Sigmoid colon (tissue), 7 donors: ENCODE results near the gene CARD9. TPM values are rescaled to one million over a fixed set of nuclear protein-coding genes. Genes with fewer than 3 reads are reported as not detected.

Experiments
- DNase-seq: peaks from one replicate; pipeline ENCODE4 v3.0.0-alpha.2; 2019
- H3K27ac ChIP-seq, 4 donors: fragments of 200-600 bp; sonication (generic); one replicate each; pipeline ENCODE4 v1.5.1; 2016 to 2019; ENCODE audit warnings: mild to moderate bottlenecking in 1 of 4
- H3K27me3 ChIP-seq, 3 donors: fragments of 200-600 bp; sonication (generic); one replicate each; pipeline ENCODE4 v1.5.1; 2019; ENCODE audit warnings: mild to moderate bottlenecking in 1 of 3
- H3K36me3 ChIP-seq, 4 donors: fragments of 200-600 bp; sonication (generic); one replicate each; pipeline ENCODE4 v1.5.1; 2016 to 2019
- H3K4me1 ChIP-seq, 4 donors: fragments of 200-600 bp; sonication (generic); one replicate each; pipeline ENCODE4 v1.5.1; 2017 to 2019
- H3K4me3 ChIP-seq, 4 donors: fragments of 200-600 bp; sonication (generic); one replicate each; pipeline ENCODE4 v1.5.1; 2017 to 2019; ENCODE audit warnings: mild to moderate bottlenecking in 2 of 4, moderate library complexity in 1 of 4
- H3K9me3 ChIP-seq, 4 donors: fragments of 200-600 bp in 3 of 4; sonication (generic) in 3 of 4; one replicate each; pipeline versions ENCODE4 v1.5.1 to v1.6.1; 2013 to 2019
- EP300 ChIP-seq, 4 donors: sonication (generic); formaldehyde crosslinking; IDR thresholded peaks; one replicate each; pipeline ENCODE4 v1.6.1; 2017; ENCODE audit warnings: antibody characterized with exemption in 4 of 4
- POLR2A ChIP-seq, 2 donors: fragments of 450-650 bp; IDR thresholded peaks; one replicate each; pipeline ENCODE4 v1.6.1; 2016; ENCODE audit warnings: antibody characterized with exemption in 2 of 2, mild to moderate bottlenecking in 2 of 2, moderate library complexity in 2 of 2
- POLR2AphosphoS5 ChIP-seq, 4 donors: sonication (generic); formaldehyde crosslinking; IDR thresholded peaks; one replicate each; pipeline ENCODE4 v1.6.1; 2017; ENCODE audit warnings: antibody characterized with exemption in 4 of 4
- WGBS, 2 donors: extraction: QIAGEN DNeasy Blood & Tissue Kit; methylation state at CpG; one replicate each; pipeline ENCODE4 v1.1.7; 2013; 5-methylcytosine and 5-hydroxymethylcytosine counted together
- intact Hi-C: fragments of 100-400 bp; cut with DNase I; formaldehyde crosslinking; loops from one replicate; pipeline ENCODE4 v1.15.1; 2023
- polyA plus RNA-seq, 3 donors: library from polyadenylated mRNA; stranded (reverse); fragments of 200-250 nt; gene quantifications; one replicate each; pipeline ENCODE4 v1.2.3, GENCODE V29; 2013
- total RNA-seq, 4 donors: library from RNA; depleted of rRNA; stranded (reverse); fragments of >200 nt; gene quantifications; one replicate each; pipeline ENCODE4 v1.1.0, GENCODE V29; 2016
- TF ChIP-seq, protein P1 (sequence below), 4 experiments: fragments of 450-650 bp in 3 of 4; fragments of 200-600 bp in 1 of 4; IDR thresholded peaks; one replicate each; pipeline ENCODE4 v1.5.1; 2016 to 2019; ENCODE audit warnings: antibody characterized with exemption in 4 of 4, mild to moderate bottlenecking in 3 of 4, moderate library complexity in 2 of 4
- donor health status: healthy with polysubstance abuse.
- donor health status: Bipolar disorder and iron deficiency.
- donor health status: healthy.

The CARD9 gene, protein sequence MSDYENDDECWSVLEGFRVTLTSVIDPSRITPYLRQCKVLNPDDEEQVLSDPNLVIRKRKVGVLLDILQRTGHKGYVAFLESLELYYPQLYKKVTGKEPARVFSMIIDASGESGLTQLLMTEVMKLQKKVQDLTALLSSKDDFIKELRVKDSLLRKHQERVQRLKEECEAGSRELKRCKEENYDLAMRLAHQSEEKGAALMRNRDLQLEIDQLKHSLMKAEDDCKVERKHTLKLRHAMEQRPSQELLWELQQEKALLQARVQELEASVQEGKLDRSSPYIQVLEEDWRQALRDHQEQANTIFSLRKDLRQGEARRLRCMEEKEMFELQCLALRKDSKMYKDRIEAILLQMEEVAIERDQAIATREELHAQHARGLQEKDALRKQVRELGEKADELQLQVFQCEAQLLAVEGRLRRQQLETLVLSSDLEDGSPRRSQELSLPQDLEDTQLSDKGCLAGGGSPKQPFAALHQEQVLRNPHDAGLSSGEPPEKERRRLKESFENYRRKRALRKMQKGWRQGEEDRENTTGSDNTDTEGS
- total RNA-seq, result 1 to 10 TPM; 1.5 to 6.9 (median 2.3) TPM
- 1 to 10 TPM; 1.8 to 3.0 (median 2.3) TPM for polyA plus RNA-seq

- Histone ChIP-seq H3K4me3 (peak within 1 kb of the TSS in 2 of 4 donors; percentile 22 to 25), H3K9me3 (no peaks in the 10 kb centered on the region), H3K4me1 (peaks cover 0 to 8% (median 0%) of the 10 kb centered on the region in 4 donors), H3K36me3 (peaks cover 0 to 3% (median 0%) of the 10 kb centered on the region in 4 donors), H3K27ac (peak within 1 kb of the TSS in 1 of 4 donors; percentile 15), H3K27me3 (no peaks in the 10 kb centered on the region)
- intact Hi-C loops, result no loop called here
- no peak for TF ChIP-seq POLR2A (IDR thresholded peaks at IDR 0.05)
- TF ChIP-seq EP300 (IDR thresholded peaks at IDR 0.05), result no peak
- TF ChIP-seq POLR2AphosphoS5 (IDR thresholded peaks at IDR 0.05), result no peak
- TF ChIP-seq, protein P1, sequence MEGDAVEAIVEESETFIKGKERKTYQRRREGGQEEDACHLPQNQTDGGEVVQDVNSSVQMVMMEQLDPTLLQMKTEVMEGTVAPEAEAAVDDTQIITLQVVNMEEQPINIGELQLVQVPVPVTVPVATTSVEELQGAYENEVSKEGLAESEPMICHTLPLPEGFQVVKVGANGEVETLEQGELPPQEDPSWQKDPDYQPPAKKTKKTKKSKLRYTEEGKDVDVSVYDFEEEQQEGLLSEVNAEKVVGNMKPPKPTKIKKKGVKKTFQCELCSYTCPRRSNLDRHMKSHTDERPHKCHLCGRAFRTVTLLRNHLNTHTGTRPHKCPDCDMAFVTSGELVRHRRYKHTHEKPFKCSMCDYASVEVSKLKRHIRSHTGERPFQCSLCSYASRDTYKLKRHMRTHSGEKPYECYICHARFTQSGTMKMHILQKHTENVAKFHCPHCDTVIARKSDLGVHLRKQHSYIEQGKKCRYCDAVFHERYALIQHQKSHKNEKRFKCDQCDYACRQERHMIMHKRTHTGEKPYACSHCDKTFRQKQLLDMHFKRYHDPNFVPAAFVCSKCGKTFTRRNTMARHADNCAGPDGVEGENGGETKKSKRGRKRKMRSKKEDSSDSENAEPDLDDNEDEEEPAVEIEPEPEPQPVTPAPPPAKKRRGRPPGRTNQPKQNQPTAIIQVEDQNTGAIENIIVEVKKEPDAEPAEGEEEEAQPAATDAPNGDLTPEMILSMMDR (IDR thresholded peaks at IDR 0.05), result no peak
- WGBS, 2 donors, result 62 to 71% methylated on average over 27 of the region's 27 CpGs
- DNase-seq, result peak; percentile 77
These were observed at the start of gene CARD9 for GRCh38 chr9:136373300-136374182. Gene CARD9, minus strand, starts transcription at chr9:136373669. Its CDS starts 1,591 bp downstream, at chr9:136372078.

DNA sequence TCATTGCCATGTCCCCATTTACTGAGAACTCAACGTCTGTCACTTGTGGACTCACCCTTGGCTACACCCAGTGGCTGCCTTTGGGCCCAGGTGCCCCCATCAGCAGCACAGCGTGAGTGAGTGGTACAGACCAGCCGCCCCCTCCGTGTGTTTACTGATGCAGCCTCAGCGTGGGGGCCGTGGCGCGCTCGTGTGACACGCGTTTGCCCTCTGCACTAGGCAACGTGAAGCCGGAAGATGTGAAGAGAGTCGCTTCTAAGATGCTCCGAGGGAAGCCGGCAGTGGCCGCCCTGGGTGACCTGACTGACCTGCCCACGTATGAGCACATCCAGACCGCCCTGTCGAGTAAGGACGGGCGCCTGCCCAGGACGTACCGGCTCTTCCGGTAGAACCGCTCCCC, 49.4 kb upstream of the CARD9 start:
- 95 to 97% methylated on average over 26 of the region's 26 CpGs for WGBS, 2 donors
- TF ChIP-seq POLR2A (IDR thresholded peaks at IDR 0.05), result no peak
- TF ChIP-seq POLR2AphosphoS5 (IDR thresholded peaks at IDR 0.05), result no peak
- TF ChIP-seq, protein P1 (IDR thresholded peaks at IDR 0.05), result no peak
- TF ChIP-seq EP300 (IDR thresholded peaks at IDR 0.05), result no peak
- H3K4me1 ChIP-seq, result no peaks in the 10 kb centered on the region
- no peak overlapping the region for H3K4me3 ChIP-seq
- no peaks in the 10 kb centered on the region for H3K27me3 ChIP-seq
- H3K9me3 ChIP-seq, result no peaks in the 10 kb centered on the region
- DNase-seq, result no peak
- H3K27ac ChIP-seq, result no peak overlapping the region
- peaks cover 23 to 74% (median 59%) of the 10 kb centered on the region in 4 donors for H3K36me3 ChIP-seq
- intact Hi-C loops, result no loop called here

DNA sequence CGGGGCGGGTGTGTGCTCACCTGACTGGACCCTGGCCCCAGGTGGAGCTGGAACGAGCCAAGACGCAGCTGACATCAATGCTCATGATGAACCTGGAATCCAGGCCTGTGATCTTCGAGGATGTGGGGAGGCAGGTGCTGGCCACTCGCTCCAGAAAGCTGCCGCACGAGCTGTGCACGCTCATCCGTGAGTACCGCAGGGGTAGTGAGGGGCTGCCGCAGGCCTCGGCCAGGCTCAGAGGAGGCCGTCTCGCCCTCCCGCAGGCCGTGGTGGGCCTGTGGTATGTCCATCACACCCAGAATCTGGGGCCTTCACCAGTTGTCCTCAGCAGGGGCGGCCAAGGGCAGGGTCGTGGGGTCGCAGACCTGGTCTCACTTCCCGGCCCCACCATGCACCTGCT, 48.3 kb upstream of the CARD9 start:
- no peaks in the 10 kb centered on the region for H3K9me3 ChIP-seq
- intact Hi-C loops, result no loop called here
- no peaks in the 10 kb centered on the region for H3K27me3 ChIP-seq
- H3K27ac ChIP-seq, result no peak overlapping the region
- H3K4me3 ChIP-seq, result no peak overlapping the region
- no peak for DNase-seq
- no peaks in the 10 kb centered on the region for H3K4me1 ChIP-seq
- peaks cover 34 to 85% (median 67%) of the 10 kb centered on the region in 4 donors for H3K36me3 ChIP-seq
- WGBS, 2 donors, result 92 to 96% methylated on average over 21 of the region's 21 CpGs
- TF ChIP-seq, protein P1 (IDR thresholded peaks at IDR 0.05), result no peak
- no peak for TF ChIP-seq POLR2AphosphoS5 (IDR thresholded peaks at IDR 0.05)
- no peak for TF ChIP-seq POLR2A (IDR thresholded peaks at IDR 0.05)

DNA sequence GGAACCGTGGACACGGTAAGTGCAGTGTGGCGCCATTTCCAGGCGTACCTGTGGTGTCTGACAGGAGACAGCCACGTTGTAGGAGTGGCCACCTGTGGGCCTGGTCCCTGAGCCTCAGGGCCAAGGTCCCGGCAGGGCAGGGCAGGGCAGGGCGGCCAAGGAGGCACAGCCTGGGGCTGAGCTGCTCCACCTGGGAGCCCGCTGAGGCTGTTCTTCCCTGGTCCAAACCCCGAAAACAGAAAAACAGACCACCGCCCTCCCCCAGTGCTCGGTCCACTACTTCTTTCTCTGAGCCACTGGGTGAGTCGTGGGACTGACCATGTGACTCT, 45.6 kb upstream of the CARD9 start:
- no peaks in the 10 kb centered on the region for H3K4me1 ChIP-seq
- intact Hi-C loops, result no loop called here
- no peak for DNase-seq
- no peaks in the 10 kb centered on the region for H3K27me3 ChIP-seq
- no peaks in the 10 kb centered on the region for H3K9me3 ChIP-seq
- 90 to 96% methylated on average over 12 of the region's 12 CpGs for WGBS, 2 donors
- H3K27ac ChIP-seq, result no peak overlapping the region
- H3K4me3 ChIP-seq, result no peak overlapping the region
- peaks cover 41 to 100% (median 92%) of the 10 kb centered on the region in 4 donors for H3K36me3 ChIP-seq
- TF ChIP-seq EP300 (IDR thresholded peaks at IDR 0.05) (no peak), POLR2AphosphoS5 (IDR thresholded peaks at IDR 0.05) (no peak), POLR2A (IDR thresholded peaks at IDR 0.05) (no peak)
- TF ChIP-seq, protein P1 (IDR thresholded peaks at IDR 0.05), result no peak
